Measurements from ENCODE around the gene MTHFD1.
"Not testable (repeated sequence)": the region's sequence is repeated elsewhere in the genome, so short reads cannot be mapped to it uniquely, and the experiment has no call there.

DNA sequence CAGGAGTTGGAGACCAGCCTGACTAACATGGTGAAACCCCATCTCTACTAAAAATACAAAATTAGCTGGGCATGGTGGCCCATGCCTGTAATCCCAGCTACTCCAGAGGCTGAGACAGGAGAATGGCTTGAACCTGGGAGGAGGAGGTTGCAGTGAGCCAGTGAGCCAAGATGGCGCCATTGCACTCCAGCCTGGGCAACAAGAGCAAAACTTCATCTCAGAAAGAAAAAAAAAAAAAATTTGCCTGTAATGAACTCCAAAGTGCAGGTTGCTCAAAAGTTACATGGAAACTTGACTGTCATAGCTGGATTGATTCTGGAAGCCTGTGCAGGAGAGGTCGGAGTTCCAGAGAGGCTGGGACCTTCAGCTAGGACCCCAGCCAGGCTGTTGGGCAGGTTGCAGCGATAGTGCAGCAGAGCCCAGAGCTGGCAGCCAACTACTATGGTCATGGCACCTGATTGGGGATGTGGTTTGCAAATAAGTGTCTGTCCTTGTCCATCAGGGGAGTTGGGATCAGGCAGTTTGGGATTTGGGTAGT is 5.1 kb downstream of the MTHFD1 start:
- TF ChIP-seq, protein P1, sequence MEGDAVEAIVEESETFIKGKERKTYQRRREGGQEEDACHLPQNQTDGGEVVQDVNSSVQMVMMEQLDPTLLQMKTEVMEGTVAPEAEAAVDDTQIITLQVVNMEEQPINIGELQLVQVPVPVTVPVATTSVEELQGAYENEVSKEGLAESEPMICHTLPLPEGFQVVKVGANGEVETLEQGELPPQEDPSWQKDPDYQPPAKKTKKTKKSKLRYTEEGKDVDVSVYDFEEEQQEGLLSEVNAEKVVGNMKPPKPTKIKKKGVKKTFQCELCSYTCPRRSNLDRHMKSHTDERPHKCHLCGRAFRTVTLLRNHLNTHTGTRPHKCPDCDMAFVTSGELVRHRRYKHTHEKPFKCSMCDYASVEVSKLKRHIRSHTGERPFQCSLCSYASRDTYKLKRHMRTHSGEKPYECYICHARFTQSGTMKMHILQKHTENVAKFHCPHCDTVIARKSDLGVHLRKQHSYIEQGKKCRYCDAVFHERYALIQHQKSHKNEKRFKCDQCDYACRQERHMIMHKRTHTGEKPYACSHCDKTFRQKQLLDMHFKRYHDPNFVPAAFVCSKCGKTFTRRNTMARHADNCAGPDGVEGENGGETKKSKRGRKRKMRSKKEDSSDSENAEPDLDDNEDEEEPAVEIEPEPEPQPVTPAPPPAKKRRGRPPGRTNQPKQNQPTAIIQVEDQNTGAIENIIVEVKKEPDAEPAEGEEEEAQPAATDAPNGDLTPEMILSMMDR (IDR thresholded peaks at IDR 0.05): not testable (repeated sequence)
- TF ChIP-seq POLR2A, EP300 (IDR thresholded peaks at IDR 0.05): not testable (repeated sequence)
